ENCODE measurements around the gene ACP6. TPM values are rescaled to one million over a fixed set of nuclear protein-coding genes. Genes with fewer than 3 reads are reported as not detected.

Gene ACP6
- 3.4 and 29.1 TPM in 2 replicates for total RNA-seq

DNA sequence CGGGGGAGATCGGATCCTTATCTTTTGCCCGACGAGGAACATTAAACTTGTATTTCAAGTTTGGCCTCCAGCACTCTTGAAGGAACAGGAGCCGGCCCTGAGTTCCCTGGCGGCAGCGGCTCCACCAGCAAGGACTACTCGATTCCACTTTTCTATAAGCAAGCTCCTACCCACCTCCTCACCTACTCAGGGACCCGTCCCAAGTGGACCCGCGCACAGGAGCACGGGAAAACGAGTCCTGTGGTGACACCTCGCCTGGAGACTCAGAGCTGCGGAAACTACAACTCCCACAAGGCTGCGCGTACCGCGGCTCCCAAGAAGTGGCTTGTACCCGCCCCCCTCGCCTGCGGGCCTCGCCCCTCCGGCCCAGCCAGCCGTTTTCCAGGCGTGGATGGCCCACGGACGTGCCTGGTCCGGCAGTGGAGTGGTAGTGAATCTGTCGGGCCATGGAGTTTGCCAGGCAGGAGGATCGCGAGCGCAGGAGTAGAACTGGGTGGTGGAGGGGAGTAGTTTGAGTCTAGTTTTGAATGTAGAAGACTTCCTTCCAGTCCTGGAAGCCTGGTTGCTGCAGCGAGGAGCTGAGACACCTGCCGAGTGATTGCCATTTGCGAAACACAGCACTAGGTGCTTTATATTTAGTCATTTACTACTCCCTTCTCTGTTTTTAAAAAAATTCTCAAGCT is at the start of gene ACP6:
Gene ACP6, minus strand, starts transcription at position 206 of the 683 bp plus-strand sequence. CDS start 476 bp downstream, outside the sequence.

Other genes starting within 250 kb of the ACP6 start
- 3.2 and 11.2 TPM in 2 replicates for gene BCL9, start 129.0 kb downstream of the ACP6 start, total RNA-seq
- gene GJA5, start 90.1 kb upstream of the ACP6 start, total RNA-seq: not detected in 2 replicates
- gene GJA8, start 232.3 kb upstream of the ACP6 start, total RNA-seq: not detected in 2 replicates